ENCODE data around the gene HFE. TPM values are rescaled to one million over a fixed set of nuclear protein-coding genes. Genes with fewer than 3 reads are reported as not detected.

HFE gene
- total and polyA plus RNA-seq, 2 of the 13 experiments (the other 11 are each of a cell fraction or from before 2014, with no cell fraction given) = 3.7 to 6.3 TPM

- TF ChIP-seq, protein P1, sequence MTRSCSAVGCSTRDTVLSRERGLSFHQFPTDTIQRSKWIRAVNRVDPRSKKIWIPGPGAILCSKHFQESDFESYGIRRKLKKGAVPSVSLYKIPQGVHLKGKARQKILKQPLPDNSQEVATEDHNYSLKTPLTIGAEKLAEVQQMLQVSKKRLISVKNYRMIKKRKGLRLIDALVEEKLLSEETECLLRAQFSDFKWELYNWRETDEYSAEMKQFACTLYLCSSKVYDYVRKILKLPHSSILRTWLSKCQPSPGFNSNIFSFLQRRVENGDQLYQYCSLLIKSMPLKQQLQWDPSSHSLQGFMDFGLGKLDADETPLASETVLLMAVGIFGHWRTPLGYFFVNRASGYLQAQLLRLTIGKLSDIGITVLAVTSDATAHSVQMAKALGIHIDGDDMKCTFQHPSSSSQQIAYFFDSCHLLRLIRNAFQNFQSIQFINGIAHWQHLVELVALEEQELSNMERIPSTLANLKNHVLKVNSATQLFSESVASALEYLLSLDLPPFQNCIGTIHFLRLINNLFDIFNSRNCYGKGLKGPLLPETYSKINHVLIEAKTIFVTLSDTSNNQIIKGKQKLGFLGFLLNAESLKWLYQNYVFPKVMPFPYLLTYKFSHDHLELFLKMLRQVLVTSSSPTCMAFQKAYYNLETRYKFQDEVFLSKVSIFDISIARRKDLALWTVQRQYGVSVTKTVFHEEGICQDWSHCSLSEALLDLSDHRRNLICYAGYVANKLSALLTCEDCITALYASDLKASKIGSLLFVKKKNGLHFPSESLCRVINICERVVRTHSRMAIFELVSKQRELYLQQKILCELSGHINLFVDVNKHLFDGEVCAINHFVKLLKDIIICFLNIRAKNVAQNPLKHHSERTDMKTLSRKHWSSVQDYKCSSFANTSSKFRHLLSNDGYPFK (CRISPR knock-in tag; IDR thresholded peaks at IDR 0.05; ENCODE audit: borderline replicate concordance) = no peak
- TF ChIP-seq EP300 (IDR thresholded peaks at IDR 0.05; ENCODE audit: low read depth in 2 of 2, low read length in 2 of 2) = peak in 1 of 2 experiments; percentile 59; a peak in 1 of 4 replicates
- TF ChIP-seq EP300 (CRISPR knock-in tag; IDR thresholded peaks at IDR 0.05; ENCODE audit: borderline replicate concordance) = no peak
- TF ChIP-seq ZNF703 (CRISPR knock-in tag; IDR thresholded peaks at IDR 0.05; ENCODE audit: borderline replicate concordance) = no peak
- TF ChIP-seq ZNF275 (CRISPR knock-in tag; IDR thresholded peaks at IDR 0.05; ENCODE audit: borderline replicate concordance) = no peak
- peak; percentile 57; the same call in 1 of the 2 replicates for TF ChIP-seq PPARG (CRISPR knock-in tag; conservative IDR thresholded peaks at IDR 0.05)
- 0 out of 2 replicates have a peak, but pooled peaks have one; percentile 32 for TF ChIP-seq KDM5A (IDR thresholded peaks at IDR 0.05; ENCODE audit: borderline replicate concordance, low read length)
- no peak; the same call in 1 of the 2 replicates for TF ChIP-seq PAXIP1 (CRISPR knock-in tag; conservative IDR thresholded peaks at IDR 0.05)
- no peak for TF ChIP-seq FOXM1 (CRISPR knock-in tag; IDR thresholded peaks at IDR 0.05)
- no peak for TF ChIP-seq MED8 (CRISPR knock-in tag; IDR thresholded peaks at IDR 0.05; ENCODE audit: insufficient replicate concordance)
- TF ChIP-seq TCF7 (IDR thresholded peaks at IDR 0.05; ENCODE audit: low read depth) = peak; percentile 39
- TF ChIP-seq, protein P2, sequence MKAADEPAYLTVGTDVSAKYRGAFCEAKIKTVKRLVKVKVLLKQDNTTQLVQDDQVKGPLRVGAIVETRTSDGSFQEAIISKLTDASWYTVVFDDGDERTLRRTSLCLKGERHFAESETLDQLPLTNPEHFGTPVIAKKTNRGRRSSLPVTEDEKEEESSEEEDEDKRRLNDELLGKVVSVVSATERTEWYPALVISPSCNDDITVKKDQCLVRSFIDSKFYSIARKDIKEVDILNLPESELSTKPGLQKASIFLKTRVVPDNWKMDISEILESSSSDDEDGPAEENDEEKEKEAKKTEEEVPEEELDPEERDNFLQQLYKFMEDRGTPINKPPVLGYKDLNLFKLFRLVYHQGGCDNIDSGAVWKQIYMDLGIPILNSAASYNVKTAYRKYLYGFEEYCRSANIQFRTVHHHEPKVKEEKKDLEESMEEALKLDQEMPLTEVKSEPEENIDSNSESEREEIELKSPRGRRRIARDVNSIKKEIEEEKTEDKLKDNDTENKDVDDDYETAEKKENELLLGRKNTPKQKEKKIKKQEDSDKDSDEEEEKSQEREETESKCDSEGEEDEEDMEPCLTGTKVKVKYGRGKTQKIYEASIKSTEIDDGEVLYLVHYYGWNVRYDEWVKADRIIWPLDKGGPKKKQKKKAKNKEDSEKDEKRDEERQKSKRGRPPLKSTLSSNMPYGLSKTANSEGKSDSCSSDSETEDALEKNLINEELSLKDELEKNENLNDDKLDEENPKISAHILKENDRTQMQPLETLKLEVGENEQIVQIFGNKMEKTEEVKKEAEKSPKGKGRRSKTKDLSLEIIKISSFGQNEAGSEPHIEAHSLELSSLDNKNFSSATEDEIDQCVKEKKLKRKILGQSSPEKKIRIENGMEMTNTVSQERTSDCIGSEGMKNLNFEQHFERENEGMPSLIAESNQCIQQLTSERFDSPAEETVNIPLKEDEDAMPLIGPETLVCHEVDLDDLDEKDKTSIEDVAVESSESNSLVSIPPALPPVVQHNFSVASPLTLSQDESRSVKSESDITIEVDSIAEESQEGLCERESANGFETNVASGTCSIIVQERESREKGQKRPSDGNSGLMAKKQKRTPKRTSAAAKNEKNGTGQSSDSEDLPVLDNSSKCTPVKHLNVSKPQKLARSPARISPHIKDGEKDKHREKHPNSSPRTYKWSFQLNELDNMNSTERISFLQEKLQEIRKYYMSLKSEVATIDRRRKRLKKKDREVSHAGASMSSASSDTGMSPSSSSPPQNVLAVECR (CRISPR knock-in tag; IDR thresholded peaks at IDR 0.05; ENCODE audit: borderline replicate concordance) = peak; percentile 40; the same call in 1 of the 2 replicates
- no peak for TF ChIP-seq ZNF543 (CRISPR knock-in tag; IDR thresholded peaks at IDR 0.05)
- TF ChIP-seq, protein P3, sequence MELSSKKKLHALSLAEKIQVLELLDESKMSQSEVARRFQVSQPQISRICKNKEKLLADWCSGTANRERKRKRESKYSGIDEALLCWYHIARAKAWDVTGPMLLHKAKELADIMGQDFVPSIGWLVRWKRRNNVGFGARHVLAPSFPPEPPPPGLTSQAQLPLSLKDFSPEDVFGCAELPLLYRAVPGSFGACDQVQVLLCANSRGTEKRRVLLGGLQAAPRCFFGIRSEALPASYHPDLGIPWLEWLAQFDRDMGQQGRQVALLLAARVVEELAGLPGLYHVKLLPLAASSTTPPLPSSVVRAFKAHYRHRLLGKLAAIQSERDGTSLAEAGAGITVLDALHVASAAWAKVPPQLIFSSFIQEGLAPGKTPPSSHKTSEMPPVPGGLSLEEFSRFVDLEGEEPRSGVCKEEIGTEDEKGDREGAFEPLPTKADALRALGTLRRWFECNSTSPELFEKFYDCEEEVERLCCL (CRISPR knock-in tag; IDR thresholded peaks at IDR 0.05; ENCODE audit: borderline replicate concordance) = no peak
- peak; percentile 92 for TF ChIP-seq NFE2 (CRISPR knock-in tag; IDR thresholded peaks at IDR 0.05)
Measured at GRCh38 chr6:26065952-26066380, 21.3 kb upstream of the HFE start (continued).
